Caki2 (cell line): Measurements from ENCODE around the gene PHF13. TPM values are rescaled to one million over a fixed set of nuclear protein-coding genes. Genes with fewer than 3 reads are reported as not detected.

ENCODE experiments used
- DNase-seq: peaks from one replicate; pipeline ENCODE4 v3.0.0-alpha.2; 2015; ENCODE audit warnings: low read depth
- in situ Hi-C: cut with HindIII; loops from 2 replicates; pipeline ENCODE4 v1.10.0; 2016; ENCODE audit warnings: low sequenced_read_pairs, low pct_unique_long_range_greater_than_20kb, mixed read lengths
- total RNA-seq: library from RNA; depleted of rRNA; stranded (reverse); fragments of >200 nt; shearing (Covaris generic); gene quantifications from 2 replicates; pipeline ENCODE4 v1.2.3, GENCODE V29; 2014; ENCODE audit warnings: low replicate concordance; rRNA removed

Gene PHF13
- total RNA-seq = 11.0 and 12.6 TPM in 2 replicates

DNA sequence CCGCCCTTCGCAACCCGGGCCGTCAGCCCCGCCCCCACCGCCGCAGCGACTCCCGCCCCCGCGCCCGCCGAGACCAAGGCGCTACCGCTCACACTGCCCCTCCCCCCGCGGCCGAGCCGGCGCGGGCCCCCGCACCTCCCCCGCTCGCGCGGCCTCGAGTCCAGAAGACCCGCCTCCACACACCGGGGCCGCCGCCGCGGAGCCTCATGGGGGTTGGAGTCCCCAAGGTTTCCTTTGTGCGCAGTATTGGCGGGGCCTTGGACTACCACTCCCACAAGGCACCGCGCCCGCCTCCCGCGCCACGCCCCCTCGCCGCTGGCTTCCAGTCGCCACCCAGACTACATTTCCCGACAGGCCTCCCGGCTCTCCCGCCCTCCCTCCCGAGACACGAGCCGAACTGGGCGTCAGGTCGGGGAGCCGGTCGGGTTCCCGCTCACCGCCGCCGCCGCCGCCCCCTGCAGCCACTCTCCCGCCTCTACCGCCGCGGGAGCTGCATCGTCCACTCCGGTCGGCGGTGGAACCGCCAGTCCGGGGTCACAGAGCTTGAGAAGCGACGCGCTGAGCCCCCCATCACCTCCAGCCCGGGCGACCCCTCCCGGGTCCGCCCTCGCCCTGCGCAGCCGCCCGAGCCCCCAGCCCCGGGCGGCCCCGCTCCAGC lies at the start of gene PHF13:
Gene PHF13, plus strand, starts transcription at position 371 of the 658 bp plus-strand sequence. CDS start 336 bp downstream, outside the sequence.
- in situ Hi-C loops = no loop called here
- DNase-seq = peak; percentile 96

DNA sequence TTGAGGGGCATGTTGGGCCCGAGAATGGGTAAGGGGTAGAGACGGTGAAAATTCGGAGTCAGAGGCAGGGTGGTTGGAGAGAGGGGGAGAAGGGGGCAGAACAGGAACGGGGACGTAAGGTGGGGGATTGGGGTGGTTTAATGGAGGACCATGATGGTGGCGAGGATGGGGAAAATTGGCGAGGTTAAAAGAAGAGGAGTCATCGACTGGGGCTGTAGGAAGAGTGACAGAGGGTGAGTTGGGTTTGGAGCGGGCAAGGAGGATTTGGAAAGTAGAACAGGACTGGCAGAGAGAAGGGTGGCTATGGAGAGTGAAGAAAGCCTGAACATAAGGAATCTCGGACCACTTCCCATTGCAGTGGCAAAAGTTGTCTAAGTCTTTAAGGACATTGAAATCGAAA lies 44.5 kb upstream of the PHF13 start:
- DNase-seq = no peak
- in situ Hi-C loops = no loop called here

GRCh38 chr1:6570100-6570499 lies 43.4 kb upstream of the PHF13 start:
- no peak for DNase-seq
- in situ Hi-C loops = no loop called here

DNA sequence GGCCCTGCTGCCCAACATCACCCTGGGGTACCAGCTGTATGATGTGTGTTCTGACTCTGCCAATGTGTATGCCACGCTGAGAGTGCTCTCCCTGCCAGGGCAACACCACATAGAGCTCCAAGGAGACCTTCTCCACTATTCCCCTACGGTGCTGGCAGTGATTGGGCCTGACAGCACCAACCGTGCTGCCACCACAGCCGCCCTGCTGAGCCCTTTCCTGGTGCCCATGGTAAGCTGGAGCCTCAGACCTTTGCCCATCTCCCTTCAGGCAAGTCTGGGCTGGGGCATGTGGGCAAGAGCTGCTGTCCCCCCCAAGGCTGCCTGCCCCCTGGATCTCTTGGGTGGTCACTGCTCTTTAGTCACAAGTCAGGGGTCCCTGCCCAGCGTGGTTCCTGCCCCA lies 42.5 kb upstream of the PHF13 start:
- DNase-seq = no peak

GRCh38 chr1:6572653-6573383 lies 40.7 kb upstream of the PHF13 start:
- in situ Hi-C loops = no loop called here
- no peak for DNase-seq

More for the DNA sequence above, 42.5 kb upstream of the PHF13 start:
- in situ Hi-C loops = no loop called here

- no peak for DNase-seq
- in situ Hi-C loops = no loop called here
These were observed 39.4 kb upstream of the PHF13 start for GRCh38 chr1:6574025-6574620.

DNA sequence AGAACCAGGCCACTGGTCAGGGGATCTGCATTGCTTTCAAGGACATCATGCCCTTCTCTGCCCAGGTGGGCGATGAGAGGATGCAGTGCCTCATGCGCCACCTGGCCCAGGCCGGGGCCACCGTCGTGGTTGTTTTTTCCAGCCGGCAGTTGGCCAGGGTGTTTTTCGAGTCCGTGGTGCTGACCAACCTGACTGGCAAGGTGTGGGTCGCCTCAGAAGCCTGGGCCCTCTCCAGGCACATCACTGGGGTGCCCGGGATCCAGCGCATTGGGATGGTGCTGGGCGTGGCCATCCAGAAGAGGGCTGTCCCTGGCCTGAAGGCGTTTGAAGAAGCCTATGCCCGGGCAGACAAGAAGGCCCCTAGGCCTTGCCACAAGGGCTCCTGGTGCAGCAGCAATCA lies 38.7 kb upstream of the PHF13 start:
- no peak for DNase-seq
- in situ Hi-C loops = no loop called here

DNA sequence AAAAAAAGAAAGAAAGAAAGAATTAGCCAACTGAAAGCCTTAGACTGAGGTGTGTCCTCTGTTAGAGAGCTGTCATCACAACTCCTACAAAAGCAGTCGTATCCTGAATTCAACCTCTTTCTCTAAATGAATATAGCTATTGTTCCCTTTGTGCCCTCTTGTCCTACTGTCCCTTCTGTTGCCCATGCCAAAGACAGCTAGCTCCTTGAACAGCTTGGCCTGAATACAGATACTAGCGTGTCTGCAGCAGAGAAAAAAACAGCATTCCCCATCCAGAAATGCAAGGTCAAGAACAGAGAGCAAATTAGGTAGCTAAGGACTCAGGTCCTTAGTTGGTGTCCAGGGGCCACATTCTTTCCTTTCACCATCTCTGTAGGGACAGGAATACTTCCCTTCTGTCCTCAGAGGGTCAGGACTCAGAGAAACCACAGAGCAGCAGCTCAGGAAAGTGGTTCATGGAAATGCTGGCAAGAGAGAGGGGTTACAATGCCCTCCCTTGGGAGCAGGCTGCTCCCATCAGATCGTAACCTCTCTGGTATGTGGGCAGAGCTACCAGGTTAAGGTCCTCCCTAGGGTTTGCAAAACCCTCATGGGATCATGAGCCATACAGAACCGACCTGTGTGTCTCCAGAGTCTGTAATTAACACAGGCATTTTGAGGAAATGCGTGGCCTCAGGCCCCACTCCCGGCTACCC lies 35.6 kb upstream of the PHF13 start:
- in situ Hi-C loops = no loop called here
- DNase-seq = no peak

DNA sequence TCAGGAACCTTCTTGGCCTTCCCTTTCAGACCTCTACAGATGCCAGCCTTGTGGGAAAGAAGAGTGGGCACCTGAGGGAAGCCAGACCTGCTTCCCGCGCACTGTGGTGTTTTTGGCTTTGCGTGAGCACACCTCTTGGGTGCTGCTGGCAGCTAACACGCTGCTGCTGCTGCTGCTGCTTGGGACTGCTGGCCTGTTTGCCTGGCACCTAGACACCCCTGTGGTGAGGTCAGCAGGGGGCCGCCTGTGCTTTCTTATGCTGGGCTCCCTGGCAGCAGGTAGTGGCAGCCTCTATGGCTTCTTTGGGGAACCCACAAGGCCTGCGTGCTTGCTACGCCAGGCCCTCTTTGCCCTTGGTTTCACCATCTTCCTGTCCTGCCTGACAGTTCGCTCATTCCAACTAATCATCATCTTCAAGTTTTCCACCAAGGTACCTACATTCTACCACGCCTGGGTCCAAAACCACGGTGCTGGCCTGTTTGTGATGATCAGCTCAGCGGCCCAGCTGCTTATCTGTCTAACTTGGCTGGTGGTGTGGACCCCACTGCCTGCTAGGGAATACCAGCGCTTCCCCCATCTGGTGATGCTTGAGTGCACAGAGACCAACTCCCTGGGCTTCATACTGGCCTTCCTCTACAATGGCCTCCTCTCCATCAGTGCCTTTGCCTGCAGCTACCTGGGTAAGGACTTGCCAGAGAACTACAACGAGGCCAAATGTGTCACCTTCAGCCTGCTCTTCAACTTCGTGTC lies 34.7 kb upstream of the PHF13 start:
- DNase-seq = no peak
- in situ Hi-C loops = no loop called here

DNA sequence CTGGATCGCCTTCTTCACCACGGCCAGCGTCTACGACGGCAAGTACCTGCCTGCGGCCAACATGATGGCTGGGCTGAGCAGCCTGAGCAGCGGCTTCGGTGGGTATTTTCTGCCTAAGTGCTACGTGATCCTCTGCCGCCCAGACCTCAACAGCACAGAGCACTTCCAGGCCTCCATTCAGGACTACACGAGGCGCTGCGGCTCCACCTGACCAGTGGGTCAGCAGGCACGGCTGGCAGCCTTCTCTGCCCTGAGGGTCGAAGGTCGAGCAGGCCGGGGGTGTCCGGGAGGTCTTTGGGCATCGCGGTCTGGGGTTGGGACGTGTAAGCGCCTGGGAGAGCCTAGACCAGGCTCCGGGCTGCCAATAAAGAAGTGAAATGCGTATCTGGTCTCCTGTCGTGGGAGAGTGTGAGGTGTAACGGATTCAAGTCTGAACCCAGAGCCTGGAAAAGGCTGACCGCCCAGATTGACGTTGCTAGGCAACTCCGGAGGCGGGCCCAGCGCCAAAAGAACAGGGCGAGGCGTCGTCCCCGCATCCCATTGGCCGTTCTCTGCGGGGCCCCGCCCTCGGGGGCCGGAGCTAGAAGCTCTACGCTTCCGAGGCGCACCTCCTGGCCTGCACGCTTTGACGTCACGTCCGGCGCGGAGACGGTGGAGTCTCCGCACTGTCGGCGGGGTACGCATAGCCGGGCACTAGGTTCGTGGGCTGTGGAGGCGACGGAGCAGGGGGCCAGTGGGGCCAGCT lies 34.0 kb upstream of the PHF13 start, which contains the start of gene ZBTB48:
Gene ZBTB48, plus strand, starts transcription at position 621 of the 745 bp plus-strand sequence. CDS start 616 bp downstream, outside the sequence.
- in situ Hi-C loops = no loop called here
- peak; percentile 93 for DNase-seq

DNA sequence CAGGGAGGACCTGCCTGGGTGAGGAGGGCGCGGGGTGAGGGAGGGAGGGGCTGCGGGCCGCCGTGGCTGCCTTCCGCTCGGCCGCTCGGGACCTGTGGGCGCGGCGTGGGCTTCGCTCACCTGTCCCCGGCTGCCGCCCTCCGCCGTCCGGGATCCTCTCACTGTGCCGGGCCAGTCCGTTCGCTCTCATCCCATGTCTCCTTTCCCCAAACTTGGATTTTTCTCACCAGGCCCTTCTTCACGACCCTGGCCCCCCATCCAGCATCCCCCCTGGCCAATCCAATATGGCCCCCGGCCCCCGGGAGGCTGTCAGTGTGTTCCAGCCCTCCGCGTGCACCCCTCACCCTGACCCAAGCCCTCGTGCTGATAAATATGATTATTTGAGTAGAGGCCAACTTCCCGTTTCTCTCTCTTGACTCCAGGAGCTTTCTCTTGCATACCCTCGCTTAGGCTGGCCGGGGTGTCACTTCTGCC lies 33.4 kb upstream of the PHF13 start:
- no peak for DNase-seq
- in situ Hi-C loops = no loop called here

- in situ Hi-C loops = no loop called here
- no peak for DNase-seq
These were observed 32.7 kb upstream of the PHF13 start for GRCh38 chr1:6580593-6581409.

DNA sequence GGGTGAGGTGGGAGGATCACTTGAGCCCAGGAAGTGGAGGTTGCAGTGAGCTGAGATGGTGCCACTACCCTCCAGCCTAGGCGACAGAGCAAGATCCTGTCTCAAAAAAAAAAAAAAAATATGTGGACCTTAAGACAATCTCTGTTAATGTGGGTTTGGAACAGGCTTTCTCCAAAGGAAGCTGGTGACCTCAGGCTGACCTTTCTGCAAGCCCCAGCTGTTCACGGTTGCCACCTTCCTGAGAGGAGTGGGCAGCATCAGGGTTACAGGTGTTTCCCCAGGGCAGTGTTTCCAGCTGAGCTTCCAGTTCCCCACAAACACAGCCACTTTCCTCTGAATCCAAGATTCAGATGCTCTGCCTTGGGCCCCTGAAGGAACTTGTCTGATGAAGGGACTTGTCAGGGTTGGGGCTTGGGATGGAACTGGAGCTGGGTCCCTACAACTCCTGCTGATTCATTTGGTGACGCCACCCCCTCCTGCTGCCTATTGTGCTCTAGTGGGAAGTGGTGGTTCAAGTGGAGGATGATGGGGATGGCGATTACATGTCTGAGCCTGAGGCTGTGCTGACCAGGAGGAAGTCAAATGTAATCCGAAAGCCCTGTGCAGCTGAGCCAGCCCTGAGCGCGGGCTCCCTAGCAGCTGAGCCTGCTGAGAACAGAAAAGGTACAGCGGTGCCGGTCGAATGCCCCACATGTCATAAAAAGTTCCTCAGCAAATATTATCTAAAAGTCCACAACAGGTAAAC lies 31.8 kb upstream of the PHF13 start:
- in situ Hi-C loops = no loop called here
- no peak for DNase-seq

DNA sequence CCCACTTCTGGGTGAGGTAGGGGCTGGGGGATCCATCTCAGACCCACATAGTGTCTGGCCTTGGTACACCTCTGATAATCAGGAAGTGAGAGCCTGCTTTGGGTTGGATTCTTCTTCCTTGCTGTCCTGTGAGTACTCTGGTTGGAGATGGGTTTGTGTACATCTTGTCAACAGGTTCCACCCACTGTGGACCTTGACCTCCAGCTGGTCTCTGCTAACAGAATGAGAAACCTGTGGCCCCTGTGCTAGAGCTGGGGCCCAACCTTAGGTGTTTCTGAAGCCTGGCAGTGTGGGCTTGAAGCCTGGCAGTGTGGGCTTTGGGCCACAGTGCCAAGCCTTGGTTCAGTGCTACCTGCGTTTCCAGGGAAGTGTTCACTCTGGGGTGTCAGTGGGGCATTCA lies 31.2 kb upstream of the PHF13 start:
- no peak for DNase-seq
- in situ Hi-C loops = no loop called here

- no peak for DNase-seq
- in situ Hi-C loops = no loop called here
These were observed 29.1 kb upstream of the PHF13 start for GRCh38 chr1:6584126-6585080.
